Ovary (tissue), 9 donors: ENCODE results near the gene RASAL2. TPM values are rescaled to one million over a fixed set of nuclear protein-coding genes. Genes with fewer than 3 reads are reported as not detected.

Experiments
- DNase-seq, 5 donors: peaks; one replicate each; pipeline ENCODE4 v3.0.0-alpha.2; 2019 to 2020
- H3K27ac ChIP-seq, 2 donors: fragments of 200-600 bp; one replicate each; pipeline versions ENCODE4 v1.5.1 to v1.8.0; 2019 to 2022
- H3K27me3 ChIP-seq: fragments of 200-600 bp; one replicate; pipeline ENCODE4 v1.8.0; 2022
- H3K36me3 ChIP-seq: fragments of 200-600 bp; sonication (generic); one replicate; pipeline ENCODE4 v1.5.1; 2019
- H3K4me1 ChIP-seq: one replicate; pipeline ENCODE4 v1.8.1; 2013; ENCODE audit warnings: mild to moderate bottlenecking, moderate library complexity; ENCODE audit not compliant: insufficient read depth
- H3K4me3 ChIP-seq: fragments of 200-600 bp; sonication (generic); one replicate; pipeline ENCODE4 v1.5.1; 2017
- H3K9me3 ChIP-seq, 2 donors: fragments of 200-600 bp in 1 of 2; sonication (generic) in 1 of 2; one replicate each; pipeline versions ENCODE4 v1.5.1 to v1.8.1; 2013 to 2019; ENCODE audit warnings: mild to moderate bottlenecking in 1 of 2, moderate library complexity in 1 of 2
- EP300 ChIP-seq: sonication (generic); formaldehyde crosslinking; IDR thresholded peaks from one replicate; pipeline ENCODE4 v1.6.1; 2017; ENCODE audit warnings: antibody characterized with exemption
- POLR2A ChIP-seq: fragments of 450-650 bp; IDR thresholded peaks from one replicate; pipeline ENCODE4 v1.6.1; 2017; ENCODE audit warnings: antibody characterized with exemption, mild to moderate bottlenecking, moderate library complexity
- WGBS, 3 donors: extraction: QIAGEN DNeasy Blood & Tissue Kit in 1 of 3; methylation state at CpG; one replicate each; pipeline versions ENCODE4 v1.1.5 to v1.1.7; 2013 to 2017; 5-methylcytosine and 5-hydroxymethylcytosine counted together
- intact Hi-C, 4 donors: fragments of 100-400 bp; cut with DNase I; formaldehyde crosslinking; loops; one replicate each; pipeline versions ENCODE4 v1.11.0 to v1.15.1; 2022 to 2023
- polyA plus RNA-seq, 2 donors: library from polyadenylated mRNA; stranded (reverse); fragments of 200-250 nt in 1 of 2; fragments of 350-450 nt in 1 of 2; fragmentation: Illumina TruSeq in 1 of 2; extraction: RNeasy Lipid Tissue Mini Kit (QIAGEN cat#74804) in 1 of 2; gene quantifications; one replicate each; pipeline ENCODE4 v1.2.3, GENCODE V29; 2013 to 2014
- total RNA-seq, 7 donors: library from RNA; depleted of rRNA in 2 of 7; stranded (reverse); fragments of >200 nt in 2 of 7; fragmentation: NEBNext Ultra II Directional in 3 of 7; extraction: Animal tissue kit (Norgen Biotek cat#: 25700) in 3 of 7; gene quantifications; one replicate each; pipeline versions ENCODE4 v1.1.0 to v1.2.4, GENCODE V29; 2016 to 2023
- TF ChIP-seq, protein P1 (sequence below), 3 donors: fragments of 450-650 bp in 2 of 3; fragments of 200-600 bp in 1 of 3; IDR thresholded peaks; one replicate each; pipeline versions ENCODE4 v1.5.1 to v1.8.0; 2016 to 2022; ENCODE audit warnings: antibody characterized with exemption in 3 of 3, mild to moderate bottlenecking in 1 of 3
- donor health status: DM: no; HTN: no; CAD: no; lungs with moderate emphysema.
- donor health status: DM: no; HTN: no; CAD: no.
- donor health status: Bipolar disorder and iron deficiency.
- donor health status: DM: yes; HTN: yes; CAD: no.
- donor health status: DM: no; HTN: no; CAD: no.
- donor health status: DM: yes; HTN: yes; CAD: no.

The RASAL2 gene
- total and polyA plus RNA-seq, 9 donors = 4.2 to 20.5 (median 11.5) TPM

- TF ChIP-seq POLR2A (no peak), EP300 (no peak)
- TF ChIP-seq, protein P1, sequence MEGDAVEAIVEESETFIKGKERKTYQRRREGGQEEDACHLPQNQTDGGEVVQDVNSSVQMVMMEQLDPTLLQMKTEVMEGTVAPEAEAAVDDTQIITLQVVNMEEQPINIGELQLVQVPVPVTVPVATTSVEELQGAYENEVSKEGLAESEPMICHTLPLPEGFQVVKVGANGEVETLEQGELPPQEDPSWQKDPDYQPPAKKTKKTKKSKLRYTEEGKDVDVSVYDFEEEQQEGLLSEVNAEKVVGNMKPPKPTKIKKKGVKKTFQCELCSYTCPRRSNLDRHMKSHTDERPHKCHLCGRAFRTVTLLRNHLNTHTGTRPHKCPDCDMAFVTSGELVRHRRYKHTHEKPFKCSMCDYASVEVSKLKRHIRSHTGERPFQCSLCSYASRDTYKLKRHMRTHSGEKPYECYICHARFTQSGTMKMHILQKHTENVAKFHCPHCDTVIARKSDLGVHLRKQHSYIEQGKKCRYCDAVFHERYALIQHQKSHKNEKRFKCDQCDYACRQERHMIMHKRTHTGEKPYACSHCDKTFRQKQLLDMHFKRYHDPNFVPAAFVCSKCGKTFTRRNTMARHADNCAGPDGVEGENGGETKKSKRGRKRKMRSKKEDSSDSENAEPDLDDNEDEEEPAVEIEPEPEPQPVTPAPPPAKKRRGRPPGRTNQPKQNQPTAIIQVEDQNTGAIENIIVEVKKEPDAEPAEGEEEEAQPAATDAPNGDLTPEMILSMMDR (IDR thresholded peaks at IDR 0.05) = no peak
- Histone ChIP-seq H3K27me3 (no peaks in the 10 kb centered on the region), H3K9me3 (no peaks in the 10 kb centered on the region), H3K27ac (no peak overlapping the region), H3K4me3 (no peak overlapping the region), H3K36me3 (no peaks in the 10 kb centered on the region), H3K4me1 (peaks cover 1% of the 10 kb centered on the region)
- DNase-seq = no peak
- intact Hi-C loops = no loop called here
- WGBS, 3 donors = 9 to 17% (median 10%) methylated on average over 1 of the region's 1 CpG
These were observed 7.8 kb downstream of the RASAL2 start for GRCh38 chr1:178101654-178102053.

DNA sequence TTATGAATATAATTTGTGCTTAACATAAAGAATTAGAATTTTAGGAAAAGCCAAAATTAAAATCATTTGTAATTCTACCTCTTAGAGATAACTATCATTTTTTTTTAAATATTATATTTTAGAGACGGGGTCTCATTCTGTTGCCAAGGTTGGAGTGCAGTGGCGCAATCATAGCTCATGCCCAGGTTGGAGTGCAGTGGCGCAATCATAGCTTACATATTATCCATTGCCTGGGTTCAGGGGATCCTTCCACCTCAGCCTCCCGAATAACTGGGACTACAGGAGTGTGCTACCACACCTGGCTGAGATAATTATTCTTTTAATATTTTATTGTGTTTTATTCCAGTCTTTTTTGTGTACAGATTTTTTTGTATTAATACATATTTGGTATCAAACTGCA is 8.3 kb downstream of the RASAL2 start:
- no peak overlapping the region for H3K27ac ChIP-seq
- H3K27me3 ChIP-seq = no peaks in the 10 kb centered on the region
- TF ChIP-seq POLR2A = no peak
- TF ChIP-seq, protein P1 (IDR thresholded peaks at IDR 0.05) = no peak
- TF ChIP-seq EP300 = no peak
- intact Hi-C loops = no loop called here
- no peak for DNase-seq
- H3K4me3 ChIP-seq = no peak overlapping the region
- H3K4me1 ChIP-seq = peaks cover 1% of the 10 kb centered on the region
- H3K9me3 ChIP-seq = no peaks in the 10 kb centered on the region
- WGBS, 3 donors = 89 to 94% (median 90%) methylated on average over 4 of the region's 4 CpGs
- H3K36me3 ChIP-seq = no peaks in the 10 kb centered on the region

DNA sequence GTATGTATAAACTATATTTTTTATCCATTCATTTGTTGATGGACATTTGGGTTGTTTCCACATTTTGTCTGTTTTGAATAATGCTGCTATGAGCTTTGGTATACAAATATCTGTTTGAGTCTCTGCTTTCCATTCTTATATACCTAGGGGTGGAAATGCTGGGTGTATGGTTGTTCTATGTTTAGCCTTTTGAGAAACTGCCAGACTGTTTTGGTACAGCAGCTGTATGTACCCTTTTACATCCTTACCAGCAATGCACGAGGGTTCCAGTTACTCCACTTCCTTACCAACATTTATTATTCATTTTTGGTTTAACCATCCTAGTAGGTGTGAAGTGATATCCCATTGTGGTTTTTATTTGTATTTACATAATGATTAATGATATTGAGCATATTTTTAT is 13.9 kb downstream of the RASAL2 start:
- TF ChIP-seq POLR2A (no peak), EP300 (no peak)
- TF ChIP-seq, protein P1 (IDR thresholded peaks at IDR 0.05) = no peak
- Histone ChIP-seq H3K9me3 (no peaks in the 10 kb centered on the region), H3K36me3 (no peaks in the 10 kb centered on the region), H3K4me3 (no peak overlapping the region), H3K27ac (no peak overlapping the region), H3K4me1 (peaks cover 1% of the 10 kb centered on the region), H3K27me3 (no peaks in the 10 kb centered on the region)
- no peak for DNase-seq
- WGBS, 3 donors = 85 to 91% (median 87%) methylated on average over 1 of the region's 1 CpG
- intact Hi-C loops = no loop called here

GRCh38 chr1:178109348-178110143 is 15.6 kb downstream of the RASAL2 start:
- TF ChIP-seq POLR2A (no peak), EP300 (no peak)
- TF ChIP-seq, protein P1 (IDR thresholded peaks at IDR 0.05) = no peak
- DNase-seq = no peak
- Histone ChIP-seq H3K4me1 (peaks cover 1% of the 10 kb centered on the region), H3K36me3 (no peaks in the 10 kb centered on the region), H3K9me3 (no peaks in the 10 kb centered on the region), H3K27me3 (no peaks in the 10 kb centered on the region), H3K4me3 (no peak overlapping the region), H3K27ac (no peak overlapping the region)
- 87 to 91% (median 88%) methylated on average over 5 of the region's 5 CpGs for WGBS, 3 donors
- intact Hi-C loops = no loop called here
